ENCODE data around the gene DIS3L2. TPM values are rescaled to one million over a fixed set of nuclear protein-coding genes. Genes with fewer than 3 reads are reported as not detected.
"Not testable (repeated sequence)": the region's sequence is repeated elsewhere in the genome, so short reads cannot be mapped to it uniquely, and the experiment has no call there.

The DIS3L2 gene
- total RNA-seq, 1 donor = 30.7 TPM

DNA sequence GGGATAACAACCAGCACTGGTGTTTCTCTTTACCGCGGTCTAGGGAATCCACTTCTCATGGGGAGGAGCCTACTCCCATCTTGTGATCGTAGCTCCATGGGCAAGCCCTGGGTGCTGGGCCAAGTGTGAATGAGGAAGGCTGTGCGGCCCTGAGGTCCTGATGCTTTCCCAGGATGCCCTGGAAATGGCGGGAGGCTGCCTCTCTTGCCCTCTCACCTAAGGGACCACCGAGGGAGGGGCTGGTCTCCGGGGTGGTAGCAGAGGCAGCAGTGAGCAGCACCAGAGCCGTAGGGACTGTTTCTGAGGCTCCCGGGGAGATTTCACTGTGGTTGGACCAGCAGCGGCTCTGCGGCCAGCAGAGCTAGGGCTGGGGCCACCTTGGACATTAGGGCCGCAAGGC, 19.8 kb upstream of the DIS3L2 start:
- H3K4me3 ChIP-seq (ENCODE audit: low read depth, low read length) = no peak overlapping the region
- TF ChIP-seq, protein P1, sequence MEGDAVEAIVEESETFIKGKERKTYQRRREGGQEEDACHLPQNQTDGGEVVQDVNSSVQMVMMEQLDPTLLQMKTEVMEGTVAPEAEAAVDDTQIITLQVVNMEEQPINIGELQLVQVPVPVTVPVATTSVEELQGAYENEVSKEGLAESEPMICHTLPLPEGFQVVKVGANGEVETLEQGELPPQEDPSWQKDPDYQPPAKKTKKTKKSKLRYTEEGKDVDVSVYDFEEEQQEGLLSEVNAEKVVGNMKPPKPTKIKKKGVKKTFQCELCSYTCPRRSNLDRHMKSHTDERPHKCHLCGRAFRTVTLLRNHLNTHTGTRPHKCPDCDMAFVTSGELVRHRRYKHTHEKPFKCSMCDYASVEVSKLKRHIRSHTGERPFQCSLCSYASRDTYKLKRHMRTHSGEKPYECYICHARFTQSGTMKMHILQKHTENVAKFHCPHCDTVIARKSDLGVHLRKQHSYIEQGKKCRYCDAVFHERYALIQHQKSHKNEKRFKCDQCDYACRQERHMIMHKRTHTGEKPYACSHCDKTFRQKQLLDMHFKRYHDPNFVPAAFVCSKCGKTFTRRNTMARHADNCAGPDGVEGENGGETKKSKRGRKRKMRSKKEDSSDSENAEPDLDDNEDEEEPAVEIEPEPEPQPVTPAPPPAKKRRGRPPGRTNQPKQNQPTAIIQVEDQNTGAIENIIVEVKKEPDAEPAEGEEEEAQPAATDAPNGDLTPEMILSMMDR (IDR thresholded peaks at IDR 0.05; ENCODE audit: insufficient read depth, low read depth, low read length) = no peak
- no peak for DNase-seq (ENCODE audit: low read depth)

DNA sequence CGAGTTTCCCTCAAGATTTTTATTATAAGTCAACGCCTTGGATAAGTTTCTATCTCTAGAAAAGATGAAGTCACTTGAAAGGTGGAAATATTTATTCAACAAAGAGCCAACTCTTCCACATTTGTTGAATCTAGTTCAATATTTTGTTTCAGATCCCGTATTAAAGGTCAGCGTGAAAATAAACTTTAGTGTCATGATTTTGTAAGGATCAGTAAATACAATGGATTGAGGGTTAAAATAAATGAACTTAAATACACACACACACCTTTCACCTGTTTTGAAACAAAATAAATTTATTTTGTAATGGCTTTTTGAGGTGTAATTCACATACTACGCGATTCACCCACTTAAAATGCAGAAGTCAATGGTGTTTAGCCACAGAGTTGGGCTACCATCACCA, 19.3 kb upstream of the DIS3L2 start:
- DNase-seq (ENCODE audit: low read depth) = no peak
- H3K4me3 ChIP-seq (ENCODE audit: low read depth, low read length) = no peak overlapping the region
- TF ChIP-seq, protein P1 (IDR thresholded peaks at IDR 0.05; ENCODE audit: insufficient read depth, low read depth, low read length) = no peak

DNA sequence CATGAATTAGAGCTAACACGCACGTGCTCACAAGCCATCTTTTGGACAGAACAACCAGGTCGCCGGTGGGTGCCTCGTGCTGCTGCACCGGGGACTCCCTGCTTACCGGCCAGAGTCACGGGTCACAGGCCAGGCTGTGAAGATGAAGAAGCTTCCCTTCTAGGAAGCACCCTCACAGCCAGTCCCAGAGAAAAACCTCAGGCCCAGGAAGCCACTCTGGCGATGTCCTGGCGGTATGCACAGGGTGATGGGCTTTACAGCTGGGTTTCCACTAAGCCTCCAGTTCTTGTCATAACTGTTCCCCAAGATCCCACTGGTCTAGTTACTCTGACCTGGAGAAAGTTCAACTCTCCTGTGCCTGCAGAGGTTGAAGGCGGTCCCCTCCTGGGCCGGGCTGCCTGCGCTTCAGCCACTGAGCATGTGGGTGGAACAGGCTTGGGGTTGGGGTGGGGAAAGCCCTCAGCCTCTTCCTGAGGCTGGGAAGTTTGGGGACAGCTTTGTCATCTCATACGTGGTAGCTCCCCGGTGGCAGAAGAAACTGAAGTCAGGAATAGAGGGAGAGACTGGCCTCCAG, 15.2 kb upstream of the DIS3L2 start:
- DNase-seq (ENCODE audit: low read depth) = no peak
- TF ChIP-seq, protein P1 (IDR thresholded peaks at IDR 0.05; ENCODE audit: insufficient read depth, low read depth, low read length) = no peak
- no peak overlapping the region for H3K4me3 ChIP-seq (ENCODE audit: low read depth, low read length)

DNA sequence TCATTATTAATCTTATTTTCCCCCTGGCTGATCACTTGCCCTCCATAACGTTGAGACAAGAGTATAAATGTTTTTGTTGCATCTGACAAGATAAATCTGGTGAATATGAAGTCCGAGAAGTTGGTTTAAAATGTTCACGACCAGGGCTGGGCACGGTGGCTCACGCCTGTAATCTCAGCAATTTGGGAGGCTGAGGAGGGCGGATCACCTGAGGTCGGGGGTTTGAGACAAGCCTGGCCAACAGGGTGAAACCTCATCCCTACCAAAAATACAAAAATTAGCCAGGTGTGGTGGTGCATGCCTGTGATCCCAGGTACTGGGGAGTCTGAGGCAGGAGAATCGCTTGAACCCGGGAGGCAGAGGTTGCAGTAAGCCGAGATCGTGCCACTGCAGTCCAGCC, 14.4 kb upstream of the DIS3L2 start:
- not testable (repeated sequence) for DNase-seq (ENCODE audit: low read depth); H3K4me3 ChIP-seq (ENCODE audit: low read depth, low read length)

DNA sequence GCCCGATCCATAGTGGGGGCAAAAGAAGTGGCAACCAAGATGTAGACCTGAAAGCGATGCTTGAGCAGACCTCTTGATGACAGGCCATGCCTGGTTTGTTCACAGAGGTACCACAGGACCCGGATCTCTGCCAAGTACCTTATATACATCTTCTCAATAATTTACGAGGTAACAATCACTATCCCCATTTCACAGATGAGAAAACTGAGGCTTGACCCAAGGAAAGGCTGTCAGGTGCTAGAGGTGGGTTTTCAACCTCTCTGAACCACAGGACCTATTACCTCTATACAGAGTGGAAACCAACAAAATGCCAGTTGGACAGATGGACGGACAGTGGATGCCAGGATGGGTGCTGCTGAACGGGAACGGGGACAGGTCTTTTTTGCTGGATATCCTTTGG, 13.8 kb upstream of the DIS3L2 start:
- H3K4me3 ChIP-seq (ENCODE audit: low read depth, low read length) = no peak overlapping the region
- TF ChIP-seq, protein P1 (IDR thresholded peaks at IDR 0.05; ENCODE audit: insufficient read depth, low read depth, low read length) = no peak

DNA sequence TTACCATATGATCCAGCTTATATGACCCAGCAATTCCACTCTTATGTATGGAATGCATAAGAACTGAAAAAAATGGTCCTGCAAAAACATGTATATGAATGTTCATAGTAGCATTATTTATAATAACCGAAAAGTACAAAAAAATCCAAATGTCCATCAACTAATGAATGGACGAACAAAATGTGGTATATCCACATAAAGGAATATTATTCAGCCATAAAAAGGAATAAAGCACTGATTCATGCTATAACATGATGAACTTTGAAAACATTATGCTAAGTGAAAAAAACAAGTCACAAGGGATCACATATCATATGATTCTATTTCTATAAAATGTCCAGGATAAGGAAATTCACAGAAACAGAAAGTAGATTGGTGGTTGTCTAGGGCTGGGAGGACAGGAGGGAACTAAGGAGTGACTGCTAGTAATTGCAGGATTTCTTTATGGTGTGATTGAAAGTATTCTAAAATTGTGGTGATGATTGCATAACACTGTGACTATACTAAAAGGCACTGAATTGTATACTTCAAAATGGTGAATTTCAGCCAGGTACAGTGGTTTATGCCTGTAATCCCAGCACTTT, 10.0 kb upstream of the DIS3L2 start:
- TF ChIP-seq, protein P1 (IDR thresholded peaks at IDR 0.05; ENCODE audit: insufficient read depth, low read depth, low read length) = no peak
- no peak for DNase-seq (ENCODE audit: low read depth)
- no peak overlapping the region for H3K4me3 ChIP-seq (ENCODE audit: low read depth, low read length)

More for the DNA sequence above, 13.8 kb upstream of the DIS3L2 start:
- DNase-seq (ENCODE audit: low read depth) = no peak

DNA sequence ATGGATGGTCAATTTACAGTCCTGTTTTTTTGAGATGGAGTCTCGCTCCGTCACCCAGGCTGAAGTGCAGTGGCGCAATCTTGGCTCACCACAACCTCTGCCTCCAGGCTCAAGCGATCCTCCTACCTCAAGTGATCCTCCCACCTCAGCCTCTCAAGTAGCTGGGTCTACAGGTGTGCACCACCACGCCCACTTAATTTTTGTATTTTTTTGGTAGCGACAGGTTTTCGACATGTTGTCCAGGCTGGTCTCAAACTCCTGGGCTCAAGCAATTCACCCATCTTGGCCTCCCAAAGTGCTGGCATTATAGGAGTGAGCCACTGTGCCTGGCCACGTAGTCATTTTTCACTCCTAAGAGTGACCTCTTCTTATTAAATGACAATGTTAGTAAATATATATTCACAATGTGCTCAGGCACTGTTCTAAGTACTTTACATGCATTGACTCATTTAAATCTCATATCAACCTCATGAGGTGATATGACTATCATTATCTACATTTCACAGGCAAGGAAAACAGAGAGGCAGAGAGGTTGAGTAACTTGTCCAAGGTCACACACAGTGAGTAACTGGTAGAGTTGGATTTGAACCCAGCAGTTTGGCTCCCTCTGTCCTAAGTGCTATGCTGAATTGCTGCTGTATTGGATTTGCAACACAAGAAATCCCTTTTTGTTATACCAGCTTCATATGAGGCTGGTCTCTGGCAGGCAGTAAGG, 5.6 kb upstream of the DIS3L2 start:
- no peak overlapping the region for H3K4me3 ChIP-seq (ENCODE audit: low read depth, low read length)
- TF ChIP-seq, protein P1 (IDR thresholded peaks at IDR 0.05; ENCODE audit: insufficient read depth, low read depth, low read length) = no peak
- DNase-seq (ENCODE audit: low read depth) = no peak

All from fibroblast of villous mesenchyme (primary cell).